Breast epithelium (tissue), 3 donors: ENCODE measurements around the gene CTCFL.

Experiments
- POLR2A ChIP-seq: fragments of 450-650 bp; IDR thresholded peaks from one replicate; pipeline ENCODE4 v1.6.1; 2016; ENCODE audit warnings: antibody characterized with exemption, mild to moderate bottlenecking, moderate library complexity
- POLR2AphosphoS5 ChIP-seq, 3 donors: sonication (generic); formaldehyde crosslinking; IDR thresholded peaks; one replicate each; pipeline ENCODE4 v1.6.1; 2017; ENCODE audit warnings: antibody characterized with exemption in 3 of 3
- TF ChIP-seq, protein P1 (sequence below), 3 donors: fragments of 450-650 bp; IDR thresholded peaks; one replicate each; pipeline ENCODE4 v1.5.1; 2016 to 2017; ENCODE audit warnings: antibody characterized with exemption in 3 of 3, mild to moderate bottlenecking in 3 of 3, moderate library complexity in 3 of 3

DNA sequence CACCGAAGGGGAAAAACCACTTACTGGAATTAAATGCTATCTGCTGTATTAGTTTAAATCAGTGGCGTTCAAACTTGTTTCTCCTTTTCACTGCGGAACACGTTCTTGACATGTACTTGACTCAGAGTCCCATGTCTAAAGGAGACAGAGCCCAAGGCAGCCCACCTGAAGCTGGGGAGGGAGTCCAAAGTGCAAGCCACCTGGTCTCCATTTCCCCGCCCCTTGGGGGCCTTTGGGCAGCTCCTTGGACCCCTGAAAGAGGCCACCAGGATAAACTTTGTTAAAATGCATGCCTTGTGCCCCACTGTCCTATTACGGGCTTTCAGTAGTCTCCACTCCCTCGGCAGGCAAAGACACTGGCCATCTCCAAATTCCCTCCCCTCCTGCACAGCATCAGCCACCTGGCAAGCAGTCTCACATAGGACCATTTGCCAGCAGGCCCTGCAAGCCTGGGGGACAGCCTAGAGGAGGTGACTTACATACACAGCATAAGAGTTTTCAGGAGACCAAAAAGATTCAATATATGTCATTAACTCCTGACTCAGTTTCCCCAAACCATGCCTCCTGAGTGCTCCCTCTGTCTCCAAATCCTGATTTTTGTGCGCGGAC is 42.6 kb upstream of the CTCFL start:
- TF ChIP-seq, protein P1, sequence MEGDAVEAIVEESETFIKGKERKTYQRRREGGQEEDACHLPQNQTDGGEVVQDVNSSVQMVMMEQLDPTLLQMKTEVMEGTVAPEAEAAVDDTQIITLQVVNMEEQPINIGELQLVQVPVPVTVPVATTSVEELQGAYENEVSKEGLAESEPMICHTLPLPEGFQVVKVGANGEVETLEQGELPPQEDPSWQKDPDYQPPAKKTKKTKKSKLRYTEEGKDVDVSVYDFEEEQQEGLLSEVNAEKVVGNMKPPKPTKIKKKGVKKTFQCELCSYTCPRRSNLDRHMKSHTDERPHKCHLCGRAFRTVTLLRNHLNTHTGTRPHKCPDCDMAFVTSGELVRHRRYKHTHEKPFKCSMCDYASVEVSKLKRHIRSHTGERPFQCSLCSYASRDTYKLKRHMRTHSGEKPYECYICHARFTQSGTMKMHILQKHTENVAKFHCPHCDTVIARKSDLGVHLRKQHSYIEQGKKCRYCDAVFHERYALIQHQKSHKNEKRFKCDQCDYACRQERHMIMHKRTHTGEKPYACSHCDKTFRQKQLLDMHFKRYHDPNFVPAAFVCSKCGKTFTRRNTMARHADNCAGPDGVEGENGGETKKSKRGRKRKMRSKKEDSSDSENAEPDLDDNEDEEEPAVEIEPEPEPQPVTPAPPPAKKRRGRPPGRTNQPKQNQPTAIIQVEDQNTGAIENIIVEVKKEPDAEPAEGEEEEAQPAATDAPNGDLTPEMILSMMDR (IDR thresholded peaks at IDR 0.05) = no peak
- TF ChIP-seq POLR2A (no peak), POLR2AphosphoS5 (IDR thresholded peaks at IDR 0.05) (no peak)
